ENCODE data around the gene TREH. TPM values are rescaled to one million over a fixed set of nuclear protein-coding genes. Genes with fewer than 3 reads are reported as not detected.
"Not testable (repeated sequence)": the region's sequence is repeated elsewhere in the genome, so short reads cannot be mapped to it uniquely, and the experiment has no call there.

Gene TREH
- not detected for polyA plus RNA-seq (2013, experiment 1 of 2)
- not detected for polyA plus RNA-seq (2013, experiment 2 of 2)

GRCh38 chr11:118679483-118679882, at the start of gene TREH:
TSS of gene TREH (minus strand) at chr11:118679650. CDS start at chr11:118679627, 23 bp downstream.
- 90% methylated on average over 5 of the region's 5 CpGs for WGBS
- Histone ChIP-seq H3K9me3 (ENCODE audit: insufficient read depth, low read depth, low read length) (peaks cover 15% of the 10 kb centered on the region), H3K36me3 (ENCODE audit: insufficient read depth, low read length) (no peaks in the 10 kb centered on the region), H3K4me1 (ENCODE audit: insufficient read depth, low read length) (no peaks in the 10 kb centered on the region), H3K4me3 (ENCODE audit: low read length) (no peak within 1 kb of the TSS), H3K27ac (ENCODE audit: low read depth, low read length) (no peak within 1 kb of the TSS), H3K27me3 (ENCODE audit: insufficient read depth, low read length) (no peaks in the 10 kb centered on the region), H3K9ac (ENCODE audit: low read depth, low read length) (no peak within 1 kb of the TSS)

GRCh38 chr11:118728112-118728511, 48.7 kb upstream of the TREH start:
- Histone ChIP-seq H3K9me3 (ENCODE audit: insufficient read depth, low read depth, low read length) (peaks cover 24% of the 10 kb centered on the region), H3K36me3 (ENCODE audit: insufficient read depth, low read length) (peaks cover 19% of the 10 kb centered on the region), H3K4me3 (ENCODE audit: low read length) (peak overlapping the region; percentile 14; the same call in 1 of the 2 replicates)
- WGBS: 96% methylated on average over 10 of the region's 10 CpGs
- H3K9ac ChIP-seq (ENCODE audit: low read depth, low read length); H3K4me1 ChIP-seq (ENCODE audit: insufficient read depth, low read length); H3K27me3 ChIP-seq (ENCODE audit: insufficient read depth, low read length); H3K27ac ChIP-seq (ENCODE audit: low read depth, low read length): not testable (repeated sequence)

GRCh38 chr11:118727721-118728066, 48.2 kb upstream of the TREH start:
- Histone ChIP-seq H3K9me3 (ENCODE audit: insufficient read depth, low read depth, low read length) (peaks cover 24% of the 10 kb centered on the region), H3K36me3 (ENCODE audit: insufficient read depth, low read length) (peaks cover 20% of the 10 kb centered on the region), H3K4me3 (ENCODE audit: low read length) (peak overlapping the region; percentile 14; the same call in 1 of the 2 replicates)
- not testable (repeated sequence) for H3K27me3 ChIP-seq (ENCODE audit: insufficient read depth, low read length); H3K9ac ChIP-seq (ENCODE audit: low read depth, low read length); H3K27ac ChIP-seq (ENCODE audit: low read depth, low read length); H3K4me1 ChIP-seq (ENCODE audit: insufficient read depth, low read length)
- no CpG with 5 or more reads among the region's 2 CpGs for WGBS

GRCh38 chr11:118727001-118727720, 47.7 kb upstream of the TREH start:
- 76% methylated on average over 6 of the region's 8 CpGs for WGBS

GRCh38 chr11:118721478-118722015, 42.1 kb upstream of the TREH start:
- not testable (repeated sequence) for H3K4me1 ChIP-seq (ENCODE audit: insufficient read depth, low read length); H3K9me3 ChIP-seq (ENCODE audit: insufficient read depth, low read depth, low read length); H3K27me3 ChIP-seq (ENCODE audit: insufficient read depth, low read length); H3K4me3 ChIP-seq (ENCODE audit: low read length); H3K9ac ChIP-seq (ENCODE audit: low read depth, low read length)
- peaks cover 11% of the 10 kb centered on the region for H3K36me3 ChIP-seq (ENCODE audit: insufficient read depth, low read length)
- peak overlapping the region; percentile 71; the same call in 1 of the 2 replicates for H3K27ac ChIP-seq (ENCODE audit: low read depth, low read length)
- WGBS: no CpG with 5 or more reads among the region's 10 CpGs

More at GRCh38 chr11:118727001-118727720, 47.7 kb upstream of the TREH start:
- H3K9ac ChIP-seq (ENCODE audit: low read depth, low read length); H3K4me1 ChIP-seq (ENCODE audit: insufficient read depth, low read length); H3K27ac ChIP-seq (ENCODE audit: low read depth, low read length); H3K27me3 ChIP-seq (ENCODE audit: insufficient read depth, low read length); H3K4me3 ChIP-seq (ENCODE audit: low read length): not testable (repeated sequence)
- Histone ChIP-seq H3K9me3 (ENCODE audit: insufficient read depth, low read depth, low read length) (peaks cover 21% of the 10 kb centered on the region), H3K36me3 (ENCODE audit: insufficient read depth, low read length) (peaks cover 17% of the 10 kb centered on the region)

GRCh38 chr11:118720740-118721139, 41.3 kb upstream of the TREH start:
- H3K36me3 ChIP-seq (ENCODE audit: insufficient read depth, low read length): peaks cover 11% of the 10 kb centered on the region
- peak overlapping the region; percentile 78 for H3K9ac ChIP-seq (ENCODE audit: low read depth, low read length)
- H3K9me3 ChIP-seq (ENCODE audit: insufficient read depth, low read depth, low read length); H3K27me3 ChIP-seq (ENCODE audit: insufficient read depth, low read length): not testable (repeated sequence)
- peak overlapping the region; percentile 88; the same call in 1 of the 2 replicates for H3K27ac ChIP-seq (ENCODE audit: low read depth, low read length)
- WGBS: 2% methylated on average over 4 of the region's 9 CpGs
- peaks cover 11% of the 10 kb centered on the region for H3K4me1 ChIP-seq (ENCODE audit: insufficient read depth, low read length)
- H3K4me3 ChIP-seq (ENCODE audit: low read length): peak overlapping the region; percentile 59

- not testable (repeated sequence) for H3K27me3 ChIP-seq (ENCODE audit: insufficient read depth, low read length); H3K9me3 ChIP-seq (ENCODE audit: insufficient read depth, low read depth, low read length)
- Histone ChIP-seq H3K9ac (ENCODE audit: low read depth, low read length) (peak overlapping the region; percentile 78), H3K27ac (ENCODE audit: low read depth, low read length) (peak overlapping the region; percentile 88; the same call in 1 of the 2 replicates), H3K4me3 (ENCODE audit: low read length) (peak overlapping the region; percentile 59), H3K36me3 (ENCODE audit: insufficient read depth, low read length) (peaks cover 11% of the 10 kb centered on the region), H3K4me1 (ENCODE audit: insufficient read depth, low read length) (peaks cover 13% of the 10 kb centered on the region)
- WGBS: 9% methylated on average over 13 of the region's 13 CpGs
These were observed 40.6 kb upstream of the TREH start for GRCh38 chr11:118720078-118720477.

- Histone ChIP-seq H3K27ac (ENCODE audit: low read depth, low read length) (peak overlapping the region; percentile 25; the same call in 1 of the 2 replicates), H3K4me1 (ENCODE audit: insufficient read depth, low read length) (peaks cover 17% of the 10 kb centered on the region), H3K9ac (ENCODE audit: low read depth, low read length) (0 out of 2 replicates have a peak overlapping the region, but pooled peaks have one; percentile 44), H3K4me3 (ENCODE audit: low read length) (peak overlapping the region; percentile 59), H3K36me3 (ENCODE audit: insufficient read depth, low read length) (peaks cover 14% of the 10 kb centered on the region)
- H3K9me3 ChIP-seq (ENCODE audit: insufficient read depth, low read depth, low read length); H3K27me3 ChIP-seq (ENCODE audit: insufficient read depth, low read length): not testable (repeated sequence)
- 26% methylated on average over 7 of the region's 7 CpGs for WGBS
These were observed 39.1 kb upstream of the TREH start for GRCh38 chr11:118718562-118718961.

GRCh38 chr11:118717733-118718132, 38.3 kb upstream of the TREH start:
- peak overlapping the region; percentile 55; the same call in 1 of the 2 replicates for H3K27ac ChIP-seq (ENCODE audit: low read depth, low read length)
- H3K36me3 ChIP-seq (ENCODE audit: insufficient read depth, low read length); H3K9me3 ChIP-seq (ENCODE audit: insufficient read depth, low read depth, low read length); H3K27me3 ChIP-seq (ENCODE audit: insufficient read depth, low read length): not testable (repeated sequence)
- H3K9ac ChIP-seq (ENCODE audit: low read depth, low read length): peak overlapping the region; percentile 44; the same call in 1 of the 2 replicates
- H3K4me1 ChIP-seq (ENCODE audit: insufficient read depth, low read length): peaks cover 17% of the 10 kb centered on the region
- WGBS: 9% methylated on average over 4 of the region's 4 CpGs
- H3K4me3 ChIP-seq (ENCODE audit: low read length): peak overlapping the region; percentile 59; the same call in 1 of the 2 replicates

- H3K9me3 ChIP-seq (ENCODE audit: insufficient read depth, low read depth, low read length); H3K27me3 ChIP-seq (ENCODE audit: insufficient read depth, low read length); H3K4me3 ChIP-seq (ENCODE audit: low read length); H3K9ac ChIP-seq (ENCODE audit: low read depth, low read length); H3K36me3 ChIP-seq (ENCODE audit: insufficient read depth, low read length); H3K27ac ChIP-seq (ENCODE audit: low read depth, low read length): not testable (repeated sequence)
- WGBS: 22% methylated on average over 5 of the region's 6 CpGs
- peaks cover 17% of the 10 kb centered on the region for H3K4me1 ChIP-seq (ENCODE audit: insufficient read depth, low read length)
These were observed 37.8 kb upstream of the TREH start for GRCh38 chr11:118717221-118717620.

- Histone ChIP-seq H3K27ac (ENCODE audit: low read depth, low read length) (peak overlapping the region; percentile 99), H3K9ac (ENCODE audit: low read depth, low read length) (peak overlapping the region; percentile 83), H3K4me3 (ENCODE audit: low read length) (peak overlapping the region; percentile 8; the same call in 1 of the 2 replicates), H3K27me3 (ENCODE audit: insufficient read depth, low read length) (no peaks in the 10 kb centered on the region), H3K36me3 (ENCODE audit: insufficient read depth, low read length) (peaks cover 3% of the 10 kb centered on the region; the same call in 1 of the 2 replicates), H3K4me1 (ENCODE audit: insufficient read depth, low read length) (peaks cover 17% of the 10 kb centered on the region), H3K9me3 (ENCODE audit: insufficient read depth, low read depth, low read length) (no peaks in the 10 kb centered on the region)
- WGBS: 3% methylated on average over 2 of the region's 4 CpGs
These were observed 36.4 kb upstream of the TREH start for GRCh38 chr11:118715837-118716260.

All from HUES64 (cell line).